H1 (cell line): ENCODE measurements around the gene UROD. TPM values are rescaled to one million over a fixed set of nuclear protein-coding genes. Genes with fewer than 3 reads are reported as not detected.

Experiments used
- CTCF ChIA-PET: fragments of 300-600 bp; sonication (Branson Sonifier 250); formaldehyde crosslinking; loops from one replicate; lab custom pipeline; 2021; ENCODE audit not compliant: partially characterized antibody; lab: Charles Lee
- POLR2A ChIA-PET: fragments of 300-600 bp; sonication (Branson Sonifier 250); formaldehyde crosslinking; loops from one replicate; lab custom pipeline; 2021; ENCODE audit warnings: inconsistent platforms; ENCODE audit not compliant: partially characterized antibody; lab: Charles Lee
- DNase-seq, 2 experiments: peaks; one replicate each; pipeline versions ENCODE4 v3.0.0 to v3.0.0-alpha.2; 2010 to 2022; ENCODE audit warnings: low spot score in 2 of 2, low read depth in 1 of 2, mixed read lengths in 1 of 2
- FAIRE-seq: peaks from 2 replicates; lab custom pipeline; 2011; peaks lifted over from hg19 to GRCh38; lab: Jason Lieb, UNC
- H2AFZ ChIP-seq: 2 replicates; pipeline ENCODE4 v1.8.1; 2012; ENCODE audit warnings: low read length, inconsistent platforms
- H2AK5ac ChIP-seq: 2 replicates; pipeline ENCODE4 v1.6.1; 2013; ENCODE audit warnings: low read depth, low read length
- H2BK120ac ChIP-seq: replicated peaks from 2 replicates; pipeline ENCODE3; 2013; ENCODE audit warnings: low read depth, low read length, inconsistent platforms
- H2BK12ac ChIP-seq: 2 replicates; pipeline ENCODE4 v1.6.1; 2013; ENCODE audit warnings: low read depth, low read length
- H2BK15ac ChIP-seq: 2 replicates; pipeline ENCODE4 v1.6.1; 2013; ENCODE audit warnings: low read length
- H2BK20ac ChIP-seq: 2 replicates; pipeline ENCODE4 v1.6.1; 2013; ENCODE audit warnings: low read length
- H2BK5ac ChIP-seq: 2 replicates; pipeline ENCODE4 v1.6.1; 2013; ENCODE audit warnings: low read depth, low read length
- H3K14ac ChIP-seq: 2 replicates; pipeline ENCODE4 v1.6.1; 2013; ENCODE audit warnings: inconsistent platforms; ENCODE audit not compliant: insufficient read length
- H3K18ac ChIP-seq: 2 replicates; pipeline ENCODE4 v1.6.1; 2013; ENCODE audit warnings: low read length; ENCODE audit errors: extremely low read depth
- H3K23ac ChIP-seq: 2 replicates; pipeline ENCODE4 v1.6.1; 2013; ENCODE audit warnings: inconsistent platforms; ENCODE audit not compliant: insufficient read length
- H3K23me2 ChIP-seq: 2 replicates; pipeline ENCODE4 v1.6.1; 2013; ENCODE audit warnings: low read depth, low read length
- H3K27ac ChIP-seq: 2 replicates; pipeline ENCODE4 v1.6.1; 2011; ENCODE audit warnings: low read depth, low read length, inconsistent platforms
- H3K27me3 ChIP-seq, 4 experiments: replicated peaks in 1 of 4; 1 replicate in 1 of 4; 2 replicates in 3 of 4; pipeline versions ENCODE4 v1.6.1 to v1.8.1; 2011 to 2013; ENCODE audit warnings: low read length in 3 of 4, mild to moderate bottlenecking in 3 of 4, inconsistent platforms in 2 of 4, mixed read lengths in 2 of 4, moderate library complexity in 1 of 4; ENCODE audit not compliant: control insufficient read depth in 3 of 4, insufficient read depth in 3 of 4; ENCODE audit errors: extremely low read depth in 1 of 4
- H3K36me3 ChIP-seq, 4 experiments: 2 replicates each; pipeline versions ENCODE4 v1.6.1 to v1.8.1; 2011 to 2013; ENCODE audit warnings: mild to moderate bottlenecking in 4 of 4, low read length in 3 of 4, moderate library complexity in 2 of 4, control low read depth in 1 of 4, inconsistent platforms in 1 of 4; ENCODE audit not compliant: insufficient read depth in 4 of 4, control insufficient read depth in 2 of 4
- H3K4ac ChIP-seq: replicated peaks from 2 replicates; pipeline ENCODE3; 2013; ENCODE audit warnings: low read length, low read depth, mixed read lengths, inconsistent platforms; ENCODE audit not compliant: insufficient read length
- H3K4me1 ChIP-seq, 4 experiments: replicated peaks in 1 of 4; 1 replicate in 1 of 4; 2 replicates in 3 of 4; pipeline versions ENCODE4 v1.6.1 to v1.8.1; 2011 to 2013; ENCODE audit warnings: low read length in 3 of 4, inconsistent platforms in 2 of 4, mixed read lengths in 1 of 4; ENCODE audit not compliant: insufficient read depth in 4 of 4, control insufficient read depth in 3 of 4
- H3K4me2 ChIP-seq, 2 experiments: 2 replicates each; pipeline versions ENCODE4 v1.6.1 to v1.8.1; 2011 to 2013; ENCODE audit warnings: low read depth in 2 of 2, low read length in 2 of 2, control low read depth in 1 of 2, inconsistent platforms in 1 of 2, mild to moderate bottlenecking in 1 of 2; ENCODE audit not compliant: insufficient read depth in 1 of 2
- H3K4me3 ChIP-seq, 4 experiments: fragments of 200-600, 300-600 bp in 1 of 4; sonication (generic), shearing (Covaris generic), sonication (Bioruptor Twin) in 1 of 4; 2 replicates each; pipeline versions ENCODE4 v1.5.1 to v1.8.1; 2011 to 2016; ENCODE audit warnings: low read length in 4 of 4, low read depth in 3 of 4, control low read depth in 2 of 4, inconsistent platforms in 2 of 4, mild to moderate bottlenecking in 2 of 4, mixed read lengths in 1 of 4, moderate library complexity in 1 of 4; ENCODE audit not compliant: insufficient read depth in 2 of 4; ENCODE audit errors: extremely low read depth in 1 of 4
- H3K56ac ChIP-seq: replicated peaks from 2 replicates; pipeline ENCODE3; 2013; ENCODE audit warnings: low read depth, mild to moderate bottlenecking, mixed read lengths, low read length, inconsistent platforms; ENCODE audit not compliant: insufficient read length
- H3K79me1 ChIP-seq: 2 replicates; pipeline ENCODE4 v1.6.1; 2013; ENCODE audit warnings: low read depth, low read length, control low read depth
- H3K79me2 ChIP-seq, 2 experiments: 2 replicates each; pipeline versions ENCODE4 v1.6.1 to v1.8.1; 2012 to 2013; ENCODE audit warnings: low read length in 2 of 2, mild to moderate bottlenecking in 2 of 2, inconsistent platforms in 1 of 2; ENCODE audit not compliant: insufficient read depth in 2 of 2, control insufficient read depth in 1 of 2
- H3K9ac ChIP-seq, 4 experiments: replicated peaks in 1 of 4; 1 replicate in 1 of 4; 2 replicates in 3 of 4; pipeline versions ENCODE4 v1.6.1 to v1.8.1; 2011 to 2013; ENCODE audit warnings: low read depth in 3 of 4, low read length in 3 of 4, control low read depth in 2 of 4, mild to moderate bottlenecking in 2 of 4, moderate library complexity in 2 of 4, inconsistent platforms in 1 of 4; ENCODE audit errors: extremely low read depth in 1 of 4
- H3K9me3 ChIP-seq, 2 experiments: 2 replicates each; pipeline versions ENCODE4 v1.6.1 to v1.8.1; 2012 to 2013; ENCODE audit warnings: mild to moderate bottlenecking in 2 of 2, moderate library complexity in 2 of 2, control low read depth in 1 of 2, inconsistent platforms in 1 of 2, low read depth in 1 of 2, low read length in 1 of 2, mixed read lengths in 1 of 2; ENCODE audit not compliant: insufficient read depth in 2 of 2
- H4K20me1 ChIP-seq, 2 experiments: replicated peaks in 1 of 2; 2 replicates each; pipeline versions ENCODE3 to v1.8.1; 2011 to 2013; ENCODE audit warnings: inconsistent platforms in 2 of 2, low read length in 2 of 2, mild to moderate bottlenecking in 1 of 2; ENCODE audit not compliant: insufficient read depth in 2 of 2, control insufficient read depth in 1 of 2
- H4K5ac ChIP-seq: 2 replicates; pipeline ENCODE4 v1.6.1; 2013; ENCODE audit warnings: low read length, low read depth, mixed read lengths, inconsistent platforms; ENCODE audit not compliant: insufficient read length
- H4K8ac ChIP-seq: 2 replicates; pipeline ENCODE4 v1.8.0; 2013; ENCODE audit warnings: mild to moderate bottlenecking, moderate library complexity, low read length, inconsistent platforms; ENCODE audit not compliant: insufficient read depth; ENCODE audit errors: extremely low read depth
- H4K91ac ChIP-seq: replicated peaks from 2 replicates; pipeline ENCODE3; 2013; ENCODE audit warnings: low read length, mixed read lengths, inconsistent platforms; ENCODE audit not compliant: insufficient read length
- JUND ChIP-seq: IDR thresholded peaks from 2 replicates; pipeline ENCODE4 v1.6.1; 2011; ENCODE audit warnings: mild to moderate bottlenecking, improper control_type of control experiment, low read length
- KDM1A ChIP-seq: fragments of 200-600, 300-600 bp; sonication (generic); IDR thresholded peaks from 2 replicates; pipeline ENCODE4 v1.7.1; 2016; ENCODE audit warnings: mild to moderate bottlenecking, low read length, borderline replicate concordance
- WGBS, 2 experiments: shearing (Covaris generic) in 1 of 2; methylation state at CpG; one replicate each; pipeline versions ENCODE4 v1.1.6 to v1.1.7; 2013 to 2015; ENCODE audit warnings: low lambda C conversion rate in 2 of 2, mixed read lengths in 2 of 2, inconsistent platforms in 1 of 2, low coverage in 1 of 2, missing lambda C conversion rate in 1 of 2; ENCODE audit not compliant: insufficient replicate concordance in 2 of 2, insufficient coverage in 1 of 2, insufficient read length in 1 of 2; ENCODE audit errors: extremely low coverage in 1 of 2, missing lambda C conversion rate in 1 of 2; 5-methylcytosine and 5-hydroxymethylcytosine counted together
- polyA plus RNA-seq, 7 experiments: library from polyadenylated mRNA; depleted of rRNA in 3 of 7; stranded (reverse) in 5 of 7; unstranded in 2 of 7; fragments of >200 nt in 5 of 7; fragments of 200-250 nt in 2 of 7; gene quantifications; 1 replicate in 5 of 7; 2 replicates in 1 of 7; 4 replicates in 1 of 7; pipeline versions ENCODE4 v1.2.1 to v1.2.3, GENCODE V29; 2011 to 2013; ENCODE audit warnings: missing spikeins in 2 of 7, mixed read lengths in 2 of 7
- total RNA-seq: library from RNA; stranded (reverse); fragmentation: NEBNext Ultra II Directional; extraction: Animal tissue kit (Norgen Biotek cat#: 25700); gene quantifications from 2 replicates; pipeline ENCODE4 v1.2.1, GENCODE V29; 2021
- TF ChIP-seq, protein P1 (sequence below): IDR thresholded peaks from 2 replicates; pipeline ENCODE4 v1.6.1; 2012; ENCODE audit warnings: low read length, inconsistent platforms

UROD gene
- total and polyA plus RNA-seq, 2 of the 8 experiments (the other 6 are each of a cell fraction or from before 2014, with no cell fraction given) = 86.6 to 220 TPM

DNA sequence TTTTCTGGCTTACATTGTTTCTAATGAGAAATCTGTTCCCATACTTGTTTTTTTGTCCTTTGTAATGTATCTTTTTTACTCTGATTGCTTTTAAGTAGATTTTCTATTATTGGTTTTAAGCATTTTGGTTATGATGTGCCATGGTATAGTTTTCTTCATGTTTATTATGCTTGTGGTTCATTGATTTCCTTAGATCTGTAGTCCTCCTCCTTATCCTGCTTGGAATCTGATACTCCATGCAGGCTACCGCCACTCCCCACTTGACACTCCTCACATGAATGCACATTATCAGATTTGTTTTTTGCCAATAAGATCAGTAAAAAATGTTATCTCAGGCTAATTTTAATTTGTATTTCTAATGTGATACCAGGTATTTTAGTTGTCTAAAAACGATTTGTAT is 20.8 kb downstream of the UROD start:
- Histone ChIP-seq H4K91ac (no peak overlapping the region), H3K18ac (no peak overlapping the region), H2BK120ac (no peak overlapping the region), H3K56ac (no peak overlapping the region), H3K23me2 (no peaks in the 10 kb centered on the region), H3K36me3 (no peaks in the 10 kb centered on the region), H3K79me2 (no peaks in the 10 kb centered on the region), H2BK15ac (no peak overlapping the region), H3K9ac (no peak overlapping the region), H2AK5ac (no peak overlapping the region), H2BK12ac (no peak overlapping the region), H3K9me3 (no peaks in the 10 kb centered on the region), H3K79me1 (no peaks in the 10 kb centered on the region), H3K4ac (no peak overlapping the region), H4K5ac (no peak overlapping the region), H3K4me1 (no peaks in the 10 kb centered on the region), H3K4me3 (no peak overlapping the region), H3K23ac (no peak overlapping the region), H2AFZ (no peak overlapping the region), H3K27me3 (no peaks in the 10 kb centered on the region), H4K8ac (no peak overlapping the region), H3K27ac (no peak overlapping the region), H4K20me1 (no peaks in the 10 kb centered on the region), H3K4me2 (no peak overlapping the region), H3K14ac (no peak overlapping the region), H2BK20ac (no peak overlapping the region), H2BK5ac (no peak overlapping the region)
- TF ChIP-seq, protein P1, sequence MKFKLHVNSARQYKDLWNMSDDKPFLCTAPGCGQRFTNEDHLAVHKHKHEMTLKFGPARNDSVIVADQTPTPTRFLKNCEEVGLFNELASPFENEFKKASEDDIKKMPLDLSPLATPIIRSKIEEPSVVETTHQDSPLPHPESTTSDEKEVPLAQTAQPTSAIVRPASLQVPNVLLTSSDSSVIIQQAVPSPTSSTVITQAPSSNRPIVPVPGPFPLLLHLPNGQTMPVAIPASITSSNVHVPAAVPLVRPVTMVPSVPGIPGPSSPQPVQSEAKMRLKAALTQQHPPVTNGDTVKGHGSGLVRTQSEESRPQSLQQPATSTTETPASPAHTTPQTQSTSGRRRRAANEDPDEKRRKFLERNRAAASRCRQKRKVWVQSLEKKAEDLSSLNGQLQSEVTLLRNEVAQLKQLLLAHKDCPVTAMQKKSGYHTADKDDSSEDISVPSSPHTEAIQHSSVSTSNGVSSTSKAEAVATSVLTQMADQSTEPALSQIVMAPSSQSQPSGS = no peak
- TF ChIP-seq JUND = no peak
- no peak for TF ChIP-seq KDM1A
- 88% methylated on average over 2 of the region's 2 CpGs; no CpG with 5 or more reads in 1 of the 2 experiments for WGBS, 2 experiments
- DNase-seq = no peak
- FAIRE-seq = no peak
- ChIA-PET POLR2A (no interaction called here), CTCF (interaction anchor here (0.8 to 4.5 kb wide), 3 partner anchors 10 to 278 kb away, joined by 3 to 36 read pairs (median 4); no protein-coding TSS in a partner anchor)
